ENCODE measurements around the gene RNU7-1.

Gene RNU7-1

GRCh38 chr12:6967651-6968100 lies 24.1 kb downstream of the RNU7-1 start:
- DNase-seq = no peak

- no peak for DNase-seq
Measured at GRCh38 chr12:6968426-6968825, 24.8 kb downstream of the RNU7-1 start.

- DNase-seq = no peak
Measured at GRCh38 chr12:6970096-6970527, 26.5 kb downstream of the RNU7-1 start.

GRCh38 chr12:6974180-6974579 lies 30.6 kb downstream of the RNU7-1 start:
- DNase-seq = no peak

- no peak for DNase-seq
Measured at GRCh38 chr12:6975297-6976032, 31.8 kb downstream of the RNU7-1 start.

GRCh38 chr12:6977653-6978052 lies 34.0 kb downstream of the RNU7-1 start:
- DNase-seq = no peak

- no peak for DNase-seq
Measured at GRCh38 chr12:6978188-6978587, 34.6 kb downstream of the RNU7-1 start.

- DNase-seq = no peak
Measured at GRCh38 chr12:6978611-6979011, 35.0 kb downstream of the RNU7-1 start.

GRCh38 chr12:6979021-6979420 lies 35.4 kb downstream of the RNU7-1 start:
- no peak for DNase-seq

- no peak for DNase-seq
Measured at GRCh38 chr12:6979453-6979852, 35.8 kb downstream of the RNU7-1 start.

- DNase-seq = no peak
Measured at GRCh38 chr12:6980075-6980474, 36.5 kb downstream of the RNU7-1 start.

- DNase-seq = no peak
Measured at GRCh38 chr12:6980740-6981139, 37.1 kb downstream of the RNU7-1 start.

GRCh38 chr12:6981152-6982052 lies 37.8 kb downstream of the RNU7-1 start:
- no peak for DNase-seq

- no peak for DNase-seq
Measured at GRCh38 chr12:6982532-6982931, 38.9 kb downstream of the RNU7-1 start.

- peak; percentile 22 for DNase-seq
Measured at GRCh38 chr12:6987956-6988553, 44.4 kb downstream of the RNU7-1 start.
